HG02938 (cell line): ENCODE data around the gene DAD1.

Experiments used
- ATAC-seq: cut with Tn5 transposase; IDR thresholded peaks from one replicate; pipeline ENCODE4 v1.9.1; 2021; ENCODE audit warnings: mild to moderate bottlenecking, moderate library complexity; ENCODE audit not compliant: unreplicated experiment

Gene DAD1

DNA sequence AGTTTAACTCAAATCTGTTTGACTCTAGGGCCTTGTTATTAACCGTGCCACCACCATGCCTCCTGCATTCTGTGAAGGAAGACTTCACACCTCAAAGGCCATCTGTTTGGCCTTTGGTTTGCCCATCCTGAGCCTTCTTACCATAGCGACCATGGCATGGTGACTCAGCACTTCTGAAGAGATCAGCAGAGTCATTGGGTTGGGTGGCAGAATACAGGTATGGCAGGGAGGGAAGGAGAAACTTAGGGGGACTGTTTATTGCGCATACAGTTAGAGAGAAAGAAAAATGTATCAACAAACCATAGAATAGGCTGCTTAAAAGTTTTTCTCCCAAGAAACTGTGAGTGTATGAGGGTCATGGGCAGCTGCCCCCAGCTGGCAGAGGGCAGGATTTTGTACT, 49.2 kb downstream of the DAD1 start:
- no peak for ATAC-seq

DNA sequence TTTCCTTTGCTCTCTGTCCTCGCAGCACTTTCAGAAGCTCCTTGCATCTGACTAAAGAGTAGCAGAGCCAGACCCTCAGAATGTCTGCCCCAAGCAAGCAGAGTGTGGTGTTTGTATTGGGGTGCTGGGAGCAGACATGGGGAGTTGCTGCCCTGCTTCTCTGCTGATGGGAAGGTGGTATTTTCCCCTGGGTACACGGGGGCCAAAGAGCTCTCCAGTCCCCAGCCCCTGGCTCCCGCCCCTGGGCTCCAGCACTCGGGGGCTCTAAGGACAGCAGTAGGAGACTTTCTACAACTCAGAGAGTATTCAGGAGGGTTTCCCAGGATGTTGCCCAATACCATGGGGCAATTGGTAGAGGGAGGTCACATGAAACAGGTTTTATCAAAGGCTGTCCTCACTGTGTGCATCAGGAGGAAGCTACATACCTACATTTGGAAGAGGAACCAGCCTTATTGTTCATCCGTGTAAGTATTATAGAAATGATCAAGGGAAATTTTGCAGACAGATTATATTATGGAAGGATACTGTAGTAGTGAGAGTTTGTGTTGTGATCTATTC, 50.3 kb downstream of the DAD1 start:
- no peak for ATAC-seq

DNA sequence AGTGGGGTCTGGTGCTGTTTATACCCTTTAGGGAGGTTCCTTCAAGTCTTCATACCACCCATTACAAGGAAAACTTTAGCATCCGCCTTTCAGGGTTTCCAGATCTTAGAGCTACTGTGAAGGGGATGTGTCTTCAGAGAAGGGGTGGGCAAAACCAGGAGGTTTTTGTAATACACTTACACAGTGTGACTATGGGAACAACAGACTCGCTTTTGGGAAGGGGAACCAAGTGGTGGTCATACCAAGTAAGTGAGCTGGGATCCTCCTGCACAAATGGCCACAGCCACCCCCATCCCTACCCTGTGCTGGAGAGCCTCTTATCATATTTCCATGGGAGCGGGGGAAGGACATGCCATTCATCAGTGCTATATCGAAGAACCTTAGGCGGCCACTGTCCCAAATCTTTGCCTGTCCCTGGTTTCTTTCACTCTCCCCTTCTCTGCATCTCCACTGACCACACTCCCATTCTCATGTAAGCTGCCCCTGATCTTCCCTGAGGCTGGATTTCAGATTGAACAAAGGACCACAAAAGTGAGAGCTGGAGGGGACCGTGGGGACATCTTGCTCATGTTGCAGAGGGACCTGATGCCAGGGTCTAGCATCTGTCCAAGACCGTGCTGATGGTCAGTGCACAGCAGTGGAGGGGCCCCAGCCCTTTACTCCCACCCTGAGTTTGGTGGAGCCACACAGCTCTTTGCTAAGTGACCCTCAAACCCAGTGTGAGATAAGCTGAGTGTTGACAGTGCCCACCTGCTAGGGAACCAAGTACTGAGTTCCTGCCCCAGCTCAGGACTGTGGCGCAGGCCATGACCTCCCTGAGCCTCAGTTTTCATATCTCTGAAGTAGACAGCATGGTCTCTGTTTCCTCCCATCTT, 51.4 kb downstream of the DAD1 start:
- no peak for ATAC-seq

DNA sequence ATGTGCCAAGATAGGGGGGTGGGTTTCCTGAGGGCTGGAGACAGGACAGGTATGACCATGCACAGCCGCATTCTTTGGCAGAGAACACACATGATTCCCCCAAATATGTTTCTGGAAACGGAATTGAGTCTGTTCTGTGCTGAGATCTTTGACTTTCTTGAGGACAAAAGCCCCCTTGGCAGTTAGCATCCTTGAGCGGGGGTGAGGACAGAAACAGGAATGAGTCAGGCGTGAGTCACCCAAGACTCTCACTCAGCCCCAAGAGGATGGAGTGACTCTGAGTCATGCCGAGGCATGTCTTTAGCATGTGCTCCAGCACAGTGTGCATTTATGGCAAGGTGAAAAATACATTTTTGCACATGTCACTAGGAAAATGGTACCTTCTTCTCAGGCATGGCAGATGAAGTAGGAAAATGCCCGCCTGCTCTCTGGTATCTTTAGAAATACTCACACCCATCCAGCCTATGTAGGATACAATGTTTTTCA, 52.1 kb downstream of the DAD1 start:
- ATAC-seq: peak; percentile 73

DNA sequence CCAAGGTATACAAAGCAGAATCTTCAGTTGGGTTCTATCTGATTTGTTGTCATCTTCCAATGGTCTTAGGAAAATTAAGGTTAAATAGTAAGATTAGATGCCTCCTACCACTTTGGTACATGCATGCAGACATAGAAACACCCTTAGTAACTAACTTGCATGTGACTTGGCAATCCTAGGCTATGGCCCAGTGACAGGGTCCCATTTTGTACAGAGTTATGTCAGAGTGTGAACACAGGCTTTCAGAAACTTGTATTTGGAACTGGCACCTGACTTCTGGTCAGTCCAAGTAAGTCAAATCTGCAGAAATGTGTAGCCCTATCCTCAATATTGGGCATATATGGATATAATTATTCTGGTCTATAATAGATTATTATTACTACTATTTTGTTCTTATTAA, 53.1 kb downstream of the DAD1 start:
- no peak for ATAC-seq

DNA sequence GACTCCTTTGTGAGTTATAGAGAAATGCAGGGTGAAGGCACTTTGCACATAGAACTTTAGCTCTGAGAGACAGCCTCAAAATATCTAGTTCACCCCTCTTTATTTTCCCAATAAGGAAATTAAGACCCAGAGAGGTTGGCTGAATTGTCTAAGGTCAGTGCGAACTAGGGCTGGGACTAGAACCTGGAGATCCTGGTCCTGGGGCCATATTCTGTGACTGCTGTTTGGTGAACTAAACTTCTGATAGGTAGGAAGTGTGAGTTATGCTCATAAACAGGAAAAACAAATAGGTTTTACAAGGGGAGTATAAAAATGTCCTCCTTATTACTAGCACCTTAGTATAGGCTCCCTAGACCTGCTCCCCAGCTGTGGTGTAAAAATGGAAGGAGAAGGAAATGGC, 53.9 kb downstream of the DAD1 start:
- ATAC-seq: no peak

DNA sequence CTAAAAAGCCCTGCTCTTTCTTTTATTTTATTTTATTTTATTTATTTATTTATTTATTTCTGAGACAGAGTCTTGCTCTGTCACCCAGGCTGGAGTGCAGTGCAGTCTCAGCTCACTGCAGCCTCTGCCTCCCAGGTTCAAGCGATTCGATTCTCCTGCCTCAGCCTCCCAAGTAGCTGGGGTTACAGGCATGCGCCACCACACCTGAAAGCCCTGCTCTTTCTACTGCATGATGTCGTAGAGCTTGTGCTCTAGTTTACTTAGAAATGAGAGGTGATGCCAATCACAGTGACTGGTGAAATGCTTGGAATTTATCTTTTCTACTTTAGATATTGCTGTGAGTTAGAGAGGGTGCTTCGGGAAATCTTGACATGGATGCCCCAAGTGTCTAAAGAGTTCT, 54.5 kb downstream of the DAD1 start:
- no peak for ATAC-seq

DNA sequence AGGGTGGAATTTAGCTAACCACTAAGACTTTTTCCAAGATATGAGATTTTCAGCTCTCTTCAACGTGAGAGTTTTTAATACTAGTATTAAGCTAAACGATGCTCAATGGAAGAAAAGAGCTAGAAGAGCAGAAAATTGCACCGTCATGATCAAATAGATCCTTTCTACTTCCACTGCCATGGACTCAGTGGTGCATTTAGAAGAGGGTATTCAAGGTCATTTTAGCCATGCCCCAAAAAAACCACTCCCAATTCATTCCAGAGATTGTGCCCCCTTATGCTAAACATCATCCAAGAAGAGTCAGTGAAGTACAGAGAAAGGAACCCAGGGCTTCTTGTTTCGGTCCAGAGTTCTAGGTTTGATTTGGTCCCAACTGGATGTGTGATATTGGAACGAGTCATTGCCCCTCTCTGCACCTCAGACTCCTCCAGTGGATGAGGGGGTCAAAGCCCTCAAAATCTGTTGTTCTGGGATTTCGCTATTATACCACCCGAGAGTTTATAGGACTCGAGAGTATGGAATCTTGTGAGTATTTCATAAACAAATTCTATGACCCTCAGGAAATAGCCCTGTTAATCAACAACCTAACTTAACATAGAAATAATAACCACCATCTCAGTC, 55.2 kb downstream of the DAD1 start:
- ATAC-seq: no peak

DNA sequence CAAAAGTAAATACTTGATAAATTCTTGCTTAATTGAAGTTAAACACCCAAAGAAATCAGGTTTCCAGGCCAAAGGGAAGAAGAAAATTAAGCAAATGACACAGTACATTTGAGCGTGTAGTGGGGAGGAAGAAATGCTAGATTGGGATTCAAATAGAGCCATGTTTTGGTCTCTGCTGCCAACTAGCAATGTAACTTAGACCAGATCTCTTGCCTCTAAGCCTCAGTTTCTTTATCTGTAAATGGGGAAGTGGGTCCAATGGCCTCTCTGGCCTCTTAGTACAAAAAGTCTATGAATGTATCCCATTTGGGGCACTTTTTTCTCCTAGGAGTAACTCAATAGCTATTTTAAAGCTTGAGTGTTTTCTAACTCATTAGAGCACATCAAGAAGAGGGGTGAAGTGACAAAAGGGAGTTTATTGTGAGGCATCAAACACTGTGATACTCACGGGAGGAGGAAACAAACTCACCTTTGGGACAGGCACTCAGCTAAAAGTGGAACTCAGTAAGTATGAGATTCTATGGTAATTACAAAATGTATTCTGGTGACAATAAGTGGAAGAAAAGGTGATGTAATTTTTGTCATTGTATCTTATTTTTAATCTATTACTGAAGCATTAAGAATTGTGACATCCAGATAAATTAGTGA, 55.8 kb downstream of the DAD1 start:
- ATAC-seq: no peak

DNA sequence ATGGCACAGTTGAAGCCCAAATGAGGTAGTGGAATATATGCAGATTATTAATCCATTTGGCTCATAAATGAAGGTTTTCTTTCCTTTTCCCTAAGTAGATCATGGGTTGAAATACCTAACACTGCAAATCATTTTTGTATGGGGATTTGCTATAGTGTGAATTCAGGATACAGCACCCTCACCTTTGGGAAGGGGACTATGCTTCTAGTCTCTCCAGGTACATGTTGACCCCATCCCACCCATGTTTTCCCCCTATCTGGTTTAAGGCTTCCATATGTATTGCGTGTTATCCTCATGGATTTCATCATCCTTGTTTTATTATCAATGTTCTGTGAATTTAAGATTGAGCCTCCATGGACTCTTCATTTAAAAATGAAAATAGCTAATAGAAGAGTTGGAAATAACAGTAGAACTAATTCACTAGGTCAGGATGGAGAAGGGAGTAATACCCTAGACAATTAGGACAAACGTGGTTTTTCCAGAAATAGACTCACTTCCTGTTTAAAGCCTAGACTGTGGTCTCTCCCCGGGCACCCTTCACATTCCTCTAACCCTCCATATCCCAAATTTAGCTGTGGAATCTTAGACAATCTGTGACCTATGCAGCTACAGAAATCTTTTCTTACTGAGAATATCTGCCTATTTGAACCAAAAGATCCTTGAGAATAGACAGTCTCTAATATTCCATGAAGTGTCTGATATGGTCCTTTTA, 56.5 kb downstream of the DAD1 start:
- ATAC-seq: no peak

DNA sequence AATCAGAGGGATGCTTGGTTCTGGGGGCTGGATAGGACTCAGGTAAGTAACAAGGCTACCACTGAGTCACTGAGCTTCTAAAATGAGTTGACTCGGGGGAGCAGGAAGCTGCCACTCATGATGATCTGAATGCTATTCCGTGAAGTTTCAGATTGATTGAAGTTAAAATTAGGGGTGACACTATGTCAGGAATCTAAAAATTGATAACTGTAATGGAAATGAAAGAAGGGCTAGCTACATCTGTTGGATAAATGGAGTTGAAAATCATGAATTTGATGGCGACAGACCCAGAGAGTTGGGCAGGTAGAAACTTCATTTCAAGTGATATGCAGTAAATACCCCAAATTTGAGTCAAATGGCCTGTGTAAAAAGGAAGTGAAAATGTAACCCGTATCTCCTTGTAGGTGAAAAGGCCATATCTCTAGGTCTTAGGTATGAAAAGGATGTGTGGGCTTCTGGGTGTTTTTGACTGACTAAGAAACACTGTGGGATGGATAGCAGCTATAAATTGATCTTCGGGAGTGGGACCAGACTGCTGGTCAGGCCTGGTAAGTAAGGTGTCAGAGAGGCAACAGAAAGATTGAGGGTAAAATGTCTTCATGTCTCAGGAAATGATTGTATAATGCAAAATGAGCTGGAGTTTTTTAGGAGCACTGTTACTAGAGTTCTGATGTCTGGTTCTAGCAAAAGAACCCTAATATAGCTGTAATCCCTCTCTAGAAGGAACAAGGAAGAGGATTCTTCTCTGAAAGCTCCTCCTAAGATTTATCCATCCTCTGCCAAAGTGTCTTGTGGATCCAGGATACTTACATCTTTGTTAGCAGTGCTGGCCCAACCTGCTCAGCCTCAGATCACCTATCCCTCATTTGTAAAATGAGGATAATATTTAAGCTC, 57.3 kb downstream of the DAD1 start:
- ATAC-seq: peak; percentile 71

DNA sequence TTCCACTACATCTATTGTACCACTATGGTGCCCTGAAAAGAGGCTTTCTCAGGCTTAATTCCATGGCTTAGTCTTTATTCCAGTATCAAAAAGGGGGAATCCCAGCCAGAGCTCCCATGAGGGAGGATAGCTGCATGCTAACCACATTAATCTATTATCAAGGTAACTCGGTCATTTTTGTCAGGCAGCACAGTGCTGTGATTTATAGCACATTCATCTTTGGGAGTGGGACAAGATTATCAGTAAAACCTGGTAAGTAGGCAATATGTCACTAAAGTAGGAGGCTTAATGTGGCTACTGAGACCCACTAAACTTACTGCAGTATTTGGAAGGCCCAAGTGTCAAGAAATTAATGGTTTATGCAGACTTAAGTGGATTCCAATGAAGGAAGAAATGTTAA, 58.9 kb downstream of the DAD1 start:
- ATAC-seq: no peak

DNA sequence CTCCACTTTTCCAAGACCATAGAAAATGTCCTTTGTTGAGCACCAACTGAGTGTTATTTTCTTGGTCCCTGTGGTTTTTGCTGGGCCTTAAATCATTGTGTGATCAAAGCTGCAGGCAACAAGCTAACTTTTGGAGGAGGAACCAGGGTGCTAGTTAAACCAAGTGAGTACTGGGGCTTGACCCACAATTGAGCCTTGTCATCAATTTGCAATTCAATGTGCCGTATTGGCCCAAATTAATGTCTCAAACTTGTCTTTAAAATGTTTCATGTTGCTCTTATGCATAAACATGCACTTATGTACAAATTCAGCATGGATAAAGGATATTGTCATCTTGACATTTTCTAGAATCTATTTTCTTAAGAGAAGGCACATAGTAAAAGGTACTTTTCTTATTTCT, 62.3 kb downstream of the DAD1 start:
- ATAC-seq: no peak

DNA sequence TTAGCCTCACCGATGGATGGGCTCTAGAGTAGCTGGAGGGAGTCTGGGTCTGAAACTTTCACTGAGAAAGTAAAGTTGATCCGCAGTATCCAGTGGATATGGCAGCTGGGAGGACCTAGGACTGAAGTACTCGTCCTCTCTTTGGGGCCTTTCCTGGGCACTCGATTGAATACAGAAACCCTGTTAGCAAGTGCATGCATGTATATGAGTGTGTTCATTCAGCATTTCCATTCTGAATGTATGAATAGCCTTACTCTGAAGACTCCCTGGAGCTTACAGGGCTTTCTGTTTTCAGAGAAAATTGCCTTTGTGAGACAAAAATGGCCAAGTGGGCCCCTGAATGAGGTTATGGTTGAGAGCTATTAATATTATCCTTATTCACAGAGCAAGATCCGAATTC, 62.8 kb downstream of the DAD1 start:
- no peak for ATAC-seq

DNA sequence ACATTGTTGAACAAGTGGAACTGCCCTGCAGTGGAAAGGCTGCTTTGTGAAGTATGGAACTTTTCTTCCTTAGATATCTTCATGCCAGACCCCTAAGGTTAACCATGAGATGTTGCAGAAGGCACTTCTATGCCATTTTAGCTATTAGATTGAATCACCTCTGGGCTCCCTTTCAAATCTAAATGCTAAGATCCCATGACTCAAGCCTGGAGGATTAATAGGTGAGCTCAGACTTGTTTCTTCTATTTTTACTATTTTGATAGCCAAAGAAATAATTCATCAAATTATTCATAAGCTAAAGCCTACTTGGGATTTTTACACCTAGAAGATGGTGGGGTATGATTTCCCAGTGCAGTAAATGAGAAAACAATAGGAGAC, 64.3 kb downstream of the DAD1 start:
- ATAC-seq: no peak

DNA sequence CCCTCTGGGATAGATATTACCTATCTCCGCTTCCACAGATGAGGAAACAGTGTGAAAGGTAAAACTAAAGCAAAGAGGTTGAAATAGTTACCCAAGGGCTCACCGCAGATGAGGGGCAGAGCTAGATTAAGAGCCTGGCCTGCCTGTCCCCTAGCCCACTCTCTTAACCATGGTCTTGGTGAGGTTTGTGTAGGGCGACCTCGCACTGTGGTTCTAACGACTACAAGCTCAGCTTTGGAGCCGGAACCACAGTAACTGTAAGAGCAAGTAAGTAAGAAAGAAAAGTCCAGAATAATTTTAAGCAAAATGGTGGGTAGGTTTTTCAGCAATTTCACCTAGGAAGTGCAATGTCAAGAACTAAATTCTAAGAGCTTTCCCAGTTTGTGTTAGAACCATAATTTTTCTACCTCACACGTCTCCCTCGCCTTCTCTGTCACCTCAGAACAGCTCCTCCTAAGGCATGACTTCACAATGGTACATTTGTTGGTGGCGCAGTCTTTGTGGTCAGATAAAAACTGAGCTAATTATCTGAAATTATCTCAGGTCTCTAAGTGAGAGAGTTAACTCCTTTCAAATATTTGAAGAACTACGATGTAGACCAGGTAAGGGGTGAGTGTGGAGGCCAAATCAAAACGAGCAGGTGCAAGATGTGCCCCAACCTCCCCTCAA, 64.8 kb downstream of the DAD1 start:
- ATAC-seq: no peak

DNA sequence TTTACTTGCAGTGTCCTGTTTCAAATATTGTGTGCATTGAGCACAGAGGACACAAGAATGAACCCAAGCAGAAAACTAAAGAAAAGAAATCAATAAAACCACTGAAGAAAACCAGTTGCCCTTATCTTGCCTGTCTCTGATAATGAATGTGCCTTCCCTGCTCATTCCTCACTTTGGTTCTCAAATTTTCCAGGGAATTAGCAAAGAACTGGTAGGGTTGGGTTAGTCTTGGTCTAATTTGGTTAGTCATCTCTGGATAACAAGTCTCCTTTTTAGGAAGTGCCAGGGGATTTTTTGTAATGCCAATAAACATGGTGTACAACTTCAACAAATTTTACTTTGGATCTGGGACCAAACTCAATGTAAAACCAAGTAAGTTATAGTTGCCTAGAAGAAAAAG, 65.7 kb downstream of the DAD1 start:
- ATAC-seq: no peak

DNA sequence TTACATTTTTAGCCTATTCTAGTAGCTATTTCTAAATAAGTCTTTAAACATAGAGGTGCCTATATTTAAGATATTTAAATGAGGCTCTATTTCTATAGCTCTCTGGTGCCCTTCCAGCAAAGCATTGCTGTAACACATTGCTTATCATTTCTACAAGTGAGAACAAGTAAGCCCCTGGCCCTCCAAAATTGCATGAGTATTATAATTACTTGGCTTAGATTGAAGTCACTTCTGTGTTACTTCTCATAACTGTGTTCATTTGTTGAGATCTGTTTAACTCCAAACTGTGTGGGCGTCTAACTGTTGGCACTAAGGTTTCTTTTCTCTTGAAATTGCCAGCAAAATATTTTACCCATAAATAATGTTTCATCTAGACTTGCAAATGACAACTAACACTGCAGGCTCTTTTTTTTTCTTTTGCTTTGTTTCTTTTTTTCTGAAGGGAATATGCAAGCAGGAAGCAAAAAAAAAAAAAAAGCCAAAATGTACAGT, 66.5 kb downstream of the DAD1 start:
- ATAC-seq: no peak
